Trophoblast cell (in vitro differentiated cells and primary cell): ENCODE results near the gene GLYATL3.

Experiments
- DNase-seq, 2 donors: peaks; one replicate each; pipeline ENCODE4 v3.0.0-alpha.2; 2016
- H2AFZ ChIP-seq: 2 replicates; pipeline ENCODE4 v1.6.1; 2013; ENCODE audit warnings: low read length, moderate library complexity, mild to moderate bottlenecking; ENCODE audit not compliant: insufficient read depth, poor library complexity
- H2AK5ac ChIP-seq: 2 replicates; pipeline ENCODE4 v1.6.1; 2013; ENCODE audit warnings: mild to moderate bottlenecking, low read length
- H2BK120ac ChIP-seq: 2 replicates; pipeline ENCODE4 v1.6.1; 2013; ENCODE audit warnings: low read length, mild to moderate bottlenecking, moderate library complexity; ENCODE audit not compliant: insufficient read depth, poor library complexity
- H2BK12ac ChIP-seq: 2 replicates; pipeline ENCODE4 v1.6.1; 2013; ENCODE audit warnings: mild to moderate bottlenecking, low read length, moderate library complexity
- H2BK5ac ChIP-seq: 2 replicates; pipeline ENCODE4 v1.6.1; 2013; ENCODE audit warnings: low read length, low read depth, moderate library complexity, mild to moderate bottlenecking; ENCODE audit not compliant: poor library complexity
- H3K14ac ChIP-seq: 2 replicates; pipeline ENCODE4 v1.6.1; 2013; ENCODE audit warnings: mild to moderate bottlenecking, low read length
- H3K18ac ChIP-seq: 2 replicates; pipeline ENCODE4 v1.6.1; 2013; ENCODE audit warnings: mild to moderate bottlenecking, low read length
- H3K23ac ChIP-seq: 2 replicates; pipeline ENCODE4 v1.6.1; 2013; ENCODE audit warnings: low read length
- H3K27ac ChIP-seq: 2 replicates; pipeline ENCODE4 v1.5.1; 2013; ENCODE audit warnings: low read depth, mild to moderate bottlenecking, inconsistent platforms, low read length, moderate library complexity
- H3K27me3 ChIP-seq: 2 replicates; pipeline ENCODE4 v1.6.1; 2013; ENCODE audit warnings: inconsistent platforms, mild to moderate bottlenecking, low read length, moderate library complexity; ENCODE audit not compliant: insufficient read depth
- H3K36me3 ChIP-seq, 2 experiments: 1 replicate in 1 of 2; 2 replicates in 1 of 2; pipeline ENCODE4 v1.6.1; 2013; ENCODE audit warnings: low read length in 2 of 2, mild to moderate bottlenecking in 2 of 2, moderate library complexity in 1 of 2; ENCODE audit not compliant: insufficient read depth in 2 of 2, control insufficient read depth in 1 of 2
- H3K4ac ChIP-seq: 2 replicates; pipeline ENCODE4 v1.6.1; 2013; ENCODE audit warnings: low read depth, mild to moderate bottlenecking, low read length, moderate library complexity
- H3K4me1 ChIP-seq, 2 experiments: 1 replicate in 1 of 2; 2 replicates in 1 of 2; pipeline ENCODE4 v1.6.1; 2013; ENCODE audit warnings: low read length in 2 of 2, mild to moderate bottlenecking in 2 of 2, moderate library complexity in 1 of 2; ENCODE audit not compliant: insufficient read depth in 2 of 2, control insufficient read depth in 1 of 2
- H3K4me2 ChIP-seq: 2 replicates; pipeline ENCODE4 v1.6.1; 2013; ENCODE audit warnings: inconsistent platforms, mild to moderate bottlenecking, low read length, moderate library complexity
- H3K4me3 ChIP-seq: 2 replicates; pipeline ENCODE4 v1.5.1; 2013; ENCODE audit warnings: mild to moderate bottlenecking, low read depth, low read length, inconsistent platforms
- H3K79me1 ChIP-seq: one replicate; pipeline ENCODE4 v1.6.1; 2013; ENCODE audit warnings: low read length
- H3K79me2 ChIP-seq: 2 replicates; pipeline ENCODE4 v1.6.1; 2013; ENCODE audit warnings: low read length, mild to moderate bottlenecking; ENCODE audit not compliant: control insufficient read depth, insufficient read depth, poor library complexity
- H3K9ac ChIP-seq: 2 replicates; pipeline ENCODE4 v1.6.1; 2013; ENCODE audit warnings: mild to moderate bottlenecking, low read length
- H3K9me3 ChIP-seq: 2 replicates; pipeline ENCODE4 v1.6.1; 2013; ENCODE audit warnings: low read depth, mild to moderate bottlenecking, control low read depth, inconsistent platforms, low read length; ENCODE audit not compliant: insufficient read depth
- H4K12ac ChIP-seq: 2 replicates; pipeline ENCODE4 v1.6.1; 2013; ENCODE audit warnings: low read depth, mild to moderate bottlenecking, low read length, moderate library complexity
- H4K8ac ChIP-seq: 2 replicates; pipeline ENCODE4 v1.6.1; 2013; ENCODE audit warnings: low read depth, mild to moderate bottlenecking, low read length, moderate library complexity
- H4K91ac ChIP-seq: one replicate; pipeline ENCODE4 v1.6.1; 2013; ENCODE audit warnings: low read depth, mild to moderate bottlenecking, low read length, moderate library complexity
- WGBS: extraction: QIAGEN DNeasy Blood & Tissue Kit; methylation state at CpG from one replicate; pipeline ENCODE4 v1.1.7; 2013; ENCODE audit warnings: missing lambda C conversion rate; ENCODE audit not compliant: insufficient read length, insufficient coverage; ENCODE audit errors: extremely low coverage; 5-methylcytosine and 5-hydroxymethylcytosine counted together

Gene GLYATL3

GRCh38 chr6:49555951-49556350, 56.2 kb downstream of the GLYATL3 start:
- H2BK12ac ChIP-seq, result no peak overlapping the region
- no peak overlapping the region for H2AFZ ChIP-seq
- no peak overlapping the region for H2BK120ac ChIP-seq
- H3K27me3 ChIP-seq, result no peaks in the 10 kb centered on the region
- H3K4me2 ChIP-seq, result no peak overlapping the region
- H4K8ac ChIP-seq, result no peak overlapping the region
- no peak overlapping the region for H3K4me3 ChIP-seq
- peaks cover 2% of the 10 kb centered on the region for H3K9me3 ChIP-seq
- H3K9ac ChIP-seq, result no peak overlapping the region
- H2BK5ac ChIP-seq, result no peak overlapping the region
- peaks cover 0 to 4% of the 10 kb centered on the region in 2 experiments for H3K4me1 ChIP-seq
- H3K79me1 ChIP-seq, result no peaks in the 10 kb centered on the region
- no peaks in the 10 kb centered on the region for H3K36me3 ChIP-seq
- WGBS, result no CpG with 5 or more reads among the region's 4 CpGs
- H4K12ac ChIP-seq, result no peak overlapping the region
- no peak overlapping the region for H3K4ac ChIP-seq
- no peak overlapping the region for H3K14ac ChIP-seq
- H3K23ac ChIP-seq, result no peak overlapping the region
- no peaks in the 10 kb centered on the region for H3K79me2 ChIP-seq
- H4K91ac ChIP-seq, result no peak overlapping the region
- no peak overlapping the region for H3K27ac ChIP-seq
- no peak for DNase-seq
- no peak overlapping the region for H2AK5ac ChIP-seq
- no peak overlapping the region for H3K18ac ChIP-seq

GRCh38 chr6:49556429-49556837, 56.7 kb downstream of the GLYATL3 start:
- Histone ChIP-seq H3K14ac (no peak overlapping the region), H3K4me1 (no peaks in the 10 kb centered on the region), H3K4ac (no peak overlapping the region), H4K8ac (no peak overlapping the region), H2BK120ac (no peak overlapping the region), H3K27me3 (no peaks in the 10 kb centered on the region), H3K79me1 (no peaks in the 10 kb centered on the region), H4K91ac (no peak overlapping the region), H2BK5ac (no peak overlapping the region), H3K23ac (no peak overlapping the region), H3K4me3 (no peak overlapping the region), H3K9ac (no peak overlapping the region), H2AK5ac (no peak overlapping the region), H3K9me3 (no peaks in the 10 kb centered on the region), H2BK12ac (no peak overlapping the region), H2AFZ (no peak overlapping the region), H3K36me3 (no peaks in the 10 kb centered on the region), H3K27ac (no peak overlapping the region), H3K4me2 (no peak overlapping the region), H3K18ac (no peak overlapping the region), H3K79me2 (no peaks in the 10 kb centered on the region), H4K12ac (no peak overlapping the region)
- DNase-seq, result peak; percentile 42 to 74

GRCh38 chr6:49557177-49557576, 57.5 kb downstream of the GLYATL3 start:
- Histone ChIP-seq H3K4me2 (no peak overlapping the region), H3K9ac (no peak overlapping the region), H2BK12ac (no peak overlapping the region), H2AK5ac (no peak overlapping the region), H2BK5ac (no peak overlapping the region), H3K18ac (no peak overlapping the region), H4K12ac (no peak overlapping the region), H3K4me1 (no peaks in the 10 kb centered on the region), H3K14ac (no peak overlapping the region), H3K36me3 (no peaks in the 10 kb centered on the region), H2BK120ac (no peak overlapping the region), H3K79me1 (no peaks in the 10 kb centered on the region), H4K8ac (no peak overlapping the region), H2AFZ (no peak overlapping the region), H3K9me3 (no peaks in the 10 kb centered on the region), H3K79me2 (no peaks in the 10 kb centered on the region), H3K4ac (no peak overlapping the region), H3K27me3 (no peaks in the 10 kb centered on the region), H3K23ac (no peak overlapping the region), H4K91ac (no peak overlapping the region), H3K27ac (no peak overlapping the region), H3K4me3 (no peak overlapping the region)
- no CpG with 5 or more reads among the region's 3 CpGs for WGBS
- no peak for DNase-seq

- H3K23ac ChIP-seq, result no peak overlapping the region
- H2BK5ac ChIP-seq, result no peak overlapping the region
- no peak overlapping the region for H3K27ac ChIP-seq
- no peak overlapping the region for H4K12ac ChIP-seq
- no peaks in the 10 kb centered on the region for H3K36me3 ChIP-seq
- no peaks in the 10 kb centered on the region for H3K4me1 ChIP-seq
- H2AK5ac ChIP-seq, result no peak overlapping the region
- no peaks in the 10 kb centered on the region for H3K79me2 ChIP-seq
- no peak overlapping the region for H4K91ac ChIP-seq
- H3K4me3 ChIP-seq, result no peak overlapping the region
- DNase-seq, result no peak
- no peak overlapping the region for H3K4ac ChIP-seq
- H4K8ac ChIP-seq, result no peak overlapping the region
- H2BK12ac ChIP-seq, result no peak overlapping the region
- no peaks in the 10 kb centered on the region for H3K27me3 ChIP-seq
- no peak overlapping the region for H2BK120ac ChIP-seq
- H2AFZ ChIP-seq, result no peak overlapping the region
- H3K14ac ChIP-seq, result no peak overlapping the region
- no peaks in the 10 kb centered on the region for H3K9me3 ChIP-seq
- no peaks in the 10 kb centered on the region for H3K79me1 ChIP-seq
- H3K4me2 ChIP-seq, result no peak overlapping the region
- no peak overlapping the region for H3K18ac ChIP-seq
- no peak overlapping the region for H3K9ac ChIP-seq
Observed at GRCh38 chr6:49558238-49558637, 58.5 kb downstream of the GLYATL3 start.
